Muscle layer of colon (tissue), 2 donors: ENCODE results near the gene MUS81.

ENCODE experiments used
- H3K27ac ChIP-seq: one replicate; pipeline ENCODE4 v1.7.0; 2013; ENCODE audit warnings: low read depth, mild to moderate bottlenecking, low read length, moderate library complexity
- H3K27me3 ChIP-seq, 2 donors: one replicate each; pipeline ENCODE4 v1.7.0; 2013; ENCODE audit warnings: low read length in 2 of 2, mild to moderate bottlenecking in 2 of 2; ENCODE audit not compliant: insufficient read depth in 2 of 2, control insufficient read depth in 1 of 2
- H3K36me3 ChIP-seq: one replicate; pipeline ENCODE4 v1.7.0; 2013; ENCODE audit warnings: mild to moderate bottlenecking, low read length; ENCODE audit not compliant: insufficient read depth
- H3K4me1 ChIP-seq: one replicate; pipeline ENCODE4 v1.7.0; 2013; ENCODE audit warnings: mild to moderate bottlenecking, low read length; ENCODE audit not compliant: insufficient read depth
- H3K4me3 ChIP-seq, 2 donors: one replicate each; pipeline ENCODE4 v1.7.0; 2013; ENCODE audit warnings: low read length in 2 of 2, low read depth in 1 of 2, mild to moderate bottlenecking in 1 of 2, moderate library complexity in 1 of 2
- H3K9ac ChIP-seq: one replicate; pipeline ENCODE4 v1.7.0; 2013; ENCODE audit warnings: low read length
- H3K9me3 ChIP-seq: one replicate; pipeline ENCODE4 v1.7.0; 2013; ENCODE audit warnings: mild to moderate bottlenecking, low read length
- donor health status: abdominal sarcoma.
- donor health status: Adenocarcinoma of cecum.

Gene MUS81

GRCh38 chr11:65883786-65884715 is 23.8 kb downstream of the MUS81 start:
- H3K9ac ChIP-seq: no peak overlapping the region
- H3K9me3 ChIP-seq: no peaks in the 10 kb centered on the region
- peaks cover 37% of the 10 kb centered on the region for H3K36me3 ChIP-seq
- H3K27ac ChIP-seq: no peak overlapping the region
- no peaks in the 10 kb centered on the region for H3K27me3 ChIP-seq
- peaks cover 29% of the 10 kb centered on the region for H3K4me1 ChIP-seq
- H3K4me3 ChIP-seq: no peak overlapping the region

GRCh38 chr11:65884716-65885092 is 24.5 kb downstream of the MUS81 start:
- Histone ChIP-seq H3K4me3 (no peak overlapping the region), H3K27me3 (no peaks in the 10 kb centered on the region), H3K9ac (no peak overlapping the region), H3K36me3 (peaks cover 37% of the 10 kb centered on the region), H3K9me3 (no peaks in the 10 kb centered on the region), H3K4me1 (peaks cover 36% of the 10 kb centered on the region), H3K27ac (no peak overlapping the region)

GRCh38 chr11:65885231-65885630 is 25.0 kb downstream of the MUS81 start:
- no peaks in the 10 kb centered on the region for H3K9me3 ChIP-seq
- peaks cover 41% of the 10 kb centered on the region for H3K4me1 ChIP-seq
- H3K27ac ChIP-seq: no peak overlapping the region
- H3K27me3 ChIP-seq: no peaks in the 10 kb centered on the region
- no peak overlapping the region for H3K4me3 ChIP-seq
- peaks cover 37% of the 10 kb centered on the region for H3K36me3 ChIP-seq
- no peak overlapping the region for H3K9ac ChIP-seq

DNA sequence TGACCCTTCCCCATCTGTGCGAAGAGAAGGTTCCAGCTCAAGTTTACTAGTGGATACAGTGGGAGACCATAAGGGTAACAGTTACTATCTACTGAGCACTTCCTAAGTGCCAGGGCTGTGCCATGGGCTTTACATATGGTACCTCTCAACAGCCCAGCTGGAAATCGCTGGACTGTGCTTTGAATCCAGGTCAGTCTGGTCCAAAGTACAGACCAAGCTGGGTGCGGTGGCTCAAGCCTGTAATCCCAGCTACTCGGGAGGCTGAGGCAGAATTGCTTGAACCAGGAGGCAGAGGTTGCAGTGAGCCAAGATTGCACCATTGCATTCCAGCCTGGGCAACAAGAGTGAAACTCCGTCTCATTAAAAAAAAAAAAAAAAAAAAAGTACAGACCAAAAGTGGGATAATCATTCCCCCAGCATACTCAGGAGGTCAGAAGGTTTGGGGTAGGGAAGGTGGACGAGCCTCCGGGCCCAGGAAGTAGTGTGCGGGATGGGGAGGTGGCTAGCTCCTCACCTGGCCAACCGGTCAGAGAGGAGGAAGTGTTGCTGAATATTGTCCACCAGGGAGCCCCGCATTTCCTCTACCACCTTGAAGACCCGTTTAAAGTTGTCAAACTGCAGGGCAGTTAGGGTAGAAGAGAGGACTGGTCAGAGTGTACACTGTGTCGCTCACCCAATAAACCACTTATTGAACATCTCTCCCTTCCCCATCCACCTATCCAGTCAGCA is 25.7 kb downstream of the MUS81 start:
- Histone ChIP-seq H3K9me3 (no peaks in the 10 kb centered on the region), H3K36me3 (peaks cover 37% of the 10 kb centered on the region), H3K9ac (no peak overlapping the region), H3K4me3 (no peak overlapping the region), H3K27me3 (no peaks in the 10 kb centered on the region), H3K27ac (no peak overlapping the region), H3K4me1 (peaks cover 41% of the 10 kb centered on the region)

DNA sequence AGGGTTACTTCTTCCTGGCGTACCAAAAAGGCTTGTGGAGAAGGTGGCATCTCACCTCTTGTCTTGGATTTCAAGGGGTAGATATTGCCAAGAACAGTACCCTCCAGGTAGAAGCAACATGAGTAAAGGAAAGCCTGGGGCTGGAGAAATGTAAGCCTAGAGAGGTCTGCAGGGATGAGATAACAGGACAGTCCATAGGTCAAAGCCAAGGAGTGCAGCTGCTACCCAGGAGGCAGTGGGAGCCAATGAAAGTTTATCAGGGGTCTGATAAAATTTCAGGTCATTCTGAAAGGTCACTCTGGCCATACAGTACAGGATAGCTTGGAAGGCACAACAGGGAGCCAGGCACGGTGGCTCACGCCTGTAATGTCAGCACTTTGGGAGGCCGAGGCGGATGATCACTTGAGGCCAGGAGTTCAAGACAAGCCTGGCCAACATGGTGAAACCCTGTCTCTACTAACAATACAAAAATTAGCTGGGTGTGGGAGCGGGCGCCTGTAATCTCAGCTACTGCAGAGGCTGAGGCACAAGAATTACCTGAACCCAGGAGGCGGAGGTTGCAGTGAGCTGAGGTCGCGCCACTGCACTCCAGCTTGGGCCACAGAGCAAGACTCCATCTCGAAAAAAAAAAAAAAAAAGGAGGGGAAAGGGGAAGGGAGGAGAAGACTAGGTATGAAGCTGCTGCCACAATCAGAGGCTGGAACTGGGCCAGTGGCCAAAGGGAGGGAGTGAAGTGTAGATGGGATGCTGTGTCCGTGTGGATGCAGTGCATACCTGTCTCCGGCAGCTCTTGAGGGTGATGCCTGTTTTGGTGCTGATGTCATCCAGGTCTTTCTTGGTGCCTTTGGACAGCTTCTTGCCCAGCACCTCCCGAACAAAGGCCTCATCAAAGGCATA is 26.8 kb downstream of the MUS81 start:
- Histone ChIP-seq H3K4me3 (peak overlapping the region in 1 of 2 donors; percentile 52), H3K9ac (peak overlapping the region; percentile 23), H3K4me1 (peaks cover 45% of the 10 kb centered on the region), H3K9me3 (no peaks in the 10 kb centered on the region), H3K36me3 (peaks cover 37% of the 10 kb centered on the region), H3K27ac (peak overlapping the region; percentile 99), H3K27me3 (no peaks in the 10 kb centered on the region)

DNA sequence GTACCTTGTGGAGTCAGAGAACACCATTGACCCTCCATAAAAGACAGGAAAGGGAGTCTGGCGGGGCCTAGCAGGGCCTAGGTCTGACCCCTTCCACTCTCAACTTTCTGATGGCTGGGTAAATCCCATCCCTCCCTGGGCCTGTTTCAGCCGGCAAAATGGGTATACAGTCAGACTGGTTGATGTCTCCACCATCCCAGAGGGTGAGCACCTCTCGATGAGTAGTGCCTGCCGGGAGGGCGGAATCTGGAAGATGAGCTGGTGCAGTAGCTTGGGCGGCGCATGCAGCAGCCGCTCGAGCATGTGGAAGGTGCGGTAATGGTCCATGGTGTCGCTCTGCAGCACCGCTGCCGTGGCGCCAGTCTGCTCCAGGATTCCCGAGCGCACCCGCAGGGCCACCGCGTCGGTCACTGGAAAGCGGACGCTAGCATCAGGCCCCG is 27.5 kb downstream of the MUS81 start:
- no peaks in the 10 kb centered on the region for H3K9me3 ChIP-seq
- H3K27me3 ChIP-seq: no peaks in the 10 kb centered on the region
- peaks cover 36% of the 10 kb centered on the region for H3K36me3 ChIP-seq
- peaks cover 51% of the 10 kb centered on the region for H3K4me1 ChIP-seq
- peak overlapping the region; percentile 99 for H3K27ac ChIP-seq
- peak overlapping the region; percentile 52 to 84 for H3K4me3 ChIP-seq
- H3K9ac ChIP-seq: peak overlapping the region; percentile 23

DNA sequence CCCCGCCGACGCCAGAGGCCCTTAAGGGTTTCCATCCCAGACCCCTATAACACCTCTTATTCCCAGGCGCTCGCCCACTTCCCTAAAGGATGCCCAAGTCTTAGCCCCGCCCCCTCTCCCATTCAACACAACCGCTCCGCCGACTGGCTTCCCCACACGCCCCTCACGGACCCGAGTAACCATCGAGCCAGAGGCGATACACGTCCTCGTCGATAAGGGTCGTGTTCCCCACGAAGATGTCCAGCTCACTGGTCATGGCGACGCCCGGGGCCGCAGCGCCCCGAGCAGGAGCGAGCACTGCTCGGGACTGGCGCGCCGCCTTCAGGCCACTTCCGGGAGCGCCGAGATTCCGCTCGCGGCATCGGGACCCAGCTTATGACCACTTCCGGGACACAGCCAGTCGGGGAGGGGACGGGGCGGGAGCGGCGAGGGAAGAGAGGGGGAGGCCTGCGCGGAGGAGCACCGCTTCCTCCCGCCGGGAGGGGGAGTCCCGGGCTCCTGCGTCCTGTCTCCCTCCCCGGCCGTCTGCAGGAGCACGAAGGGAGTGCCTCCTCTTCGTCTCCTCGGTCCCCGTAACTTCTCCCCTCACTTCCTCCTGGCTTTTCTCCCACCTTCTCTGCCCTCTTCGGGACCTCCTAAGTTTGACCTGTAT is 28.1 kb downstream of the MUS81 start, which contains the start of gene FIBP:
Gene FIBP (minus strand): TSS at position 309 of the 652 bp plus-strand sequence. CDS start 53 bp downstream, at position 256.
- Histone ChIP-seq H3K4me3 (peak within 1 kb of the TSS; percentile 52 to 84), H3K4me1 (peaks cover 56% of the 10 kb centered on the region), H3K27me3 (no peaks in the 10 kb centered on the region), H3K27ac (peak within 1 kb of the TSS; percentile 99), H3K9me3 (no peaks in the 10 kb centered on the region), H3K9ac (peak within 1 kb of the TSS; percentile 92), H3K36me3 (peaks cover 31% of the 10 kb centered on the region)

- Histone ChIP-seq H3K4me3 (peak within 1 kb of the TSS; percentile 74 to 94), H3K36me3 (peaks cover 14% of the 10 kb centered on the region), H3K27ac (peak within 1 kb of the TSS; percentile 99), H3K9ac (peak within 1 kb of the TSS; percentile 92), H3K9me3 (no peaks in the 10 kb centered on the region), H3K4me1 (peaks cover 51% of the 10 kb centered on the region), H3K27me3 (no peaks in the 10 kb centered on the region)
Measured at GRCh38 chr11:65890324-65891218, 30.3 kb downstream of the MUS81 start, which contains the start of gene CCDC85B. CCDC85B (plus strand) TSS chr11:65890673; CDS start chr11:65890784, 111 bp downstream.

DNA sequence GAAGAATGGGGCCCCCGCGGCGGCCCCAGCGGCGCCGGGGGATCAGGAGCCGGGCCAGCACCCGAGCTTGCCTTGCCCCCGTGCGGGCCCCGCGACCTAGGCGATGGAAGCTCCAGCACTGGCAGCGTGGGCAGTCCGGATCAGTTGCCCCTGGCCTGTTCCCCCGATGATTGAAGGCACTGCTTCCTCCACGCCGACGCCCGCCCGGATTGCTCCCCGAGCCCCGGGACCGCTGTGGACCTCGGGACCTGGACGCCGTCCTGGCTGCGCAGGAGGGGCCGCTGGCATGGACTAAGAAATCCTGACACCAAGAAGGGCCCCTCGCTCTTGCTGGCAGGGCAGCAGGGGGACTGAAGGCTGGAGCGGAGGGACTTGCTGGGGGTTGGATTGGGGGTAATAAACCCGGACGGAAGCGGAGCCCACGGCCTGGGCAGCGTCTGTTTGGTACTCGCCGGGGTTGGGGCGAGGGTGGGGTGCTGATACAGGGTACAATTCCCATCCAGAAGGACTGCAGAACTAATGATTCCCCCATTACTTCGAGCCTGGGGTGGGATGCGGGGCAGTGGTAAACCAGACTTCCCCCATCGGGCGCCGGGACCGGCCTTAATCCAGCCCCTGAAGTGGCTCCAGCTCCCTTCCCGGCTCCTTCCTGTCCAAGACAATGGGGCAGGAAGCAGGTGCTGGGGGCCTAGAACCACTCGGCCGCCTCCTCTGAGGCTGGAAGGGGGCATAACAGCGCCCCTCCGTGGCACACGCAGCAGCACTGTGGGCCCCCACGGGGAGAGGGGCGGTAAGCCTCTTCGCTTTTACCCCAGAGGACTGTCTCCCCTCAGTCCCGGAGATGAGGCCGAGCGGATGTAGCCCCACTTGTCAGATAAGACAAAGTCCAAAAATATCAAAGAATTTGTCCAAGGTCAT is 31.2 kb downstream of the MUS81 start:
- H3K27ac ChIP-seq: peak overlapping the region; percentile 99
- H3K9ac ChIP-seq: peak overlapping the region; percentile 65
- peaks cover 51% of the 10 kb centered on the region for H3K4me1 ChIP-seq
- H3K36me3 ChIP-seq: peaks cover 4% of the 10 kb centered on the region
- H3K27me3 ChIP-seq: no peaks in the 10 kb centered on the region
- peak overlapping the region; percentile 74 to 94 for H3K4me3 ChIP-seq
- no peaks in the 10 kb centered on the region for H3K9me3 ChIP-seq
